HG02759 (cell line): ENCODE measurements around the gene C1QA.

Source experiments
- ATAC-seq: cut with Tn5 transposase; IDR thresholded peaks from one replicate; pipeline ENCODE4 v1.9.1; 2021; ENCODE audit warnings: mild to moderate bottlenecking, moderate library complexity; ENCODE audit not compliant: unreplicated experiment

Gene C1QA

DNA sequence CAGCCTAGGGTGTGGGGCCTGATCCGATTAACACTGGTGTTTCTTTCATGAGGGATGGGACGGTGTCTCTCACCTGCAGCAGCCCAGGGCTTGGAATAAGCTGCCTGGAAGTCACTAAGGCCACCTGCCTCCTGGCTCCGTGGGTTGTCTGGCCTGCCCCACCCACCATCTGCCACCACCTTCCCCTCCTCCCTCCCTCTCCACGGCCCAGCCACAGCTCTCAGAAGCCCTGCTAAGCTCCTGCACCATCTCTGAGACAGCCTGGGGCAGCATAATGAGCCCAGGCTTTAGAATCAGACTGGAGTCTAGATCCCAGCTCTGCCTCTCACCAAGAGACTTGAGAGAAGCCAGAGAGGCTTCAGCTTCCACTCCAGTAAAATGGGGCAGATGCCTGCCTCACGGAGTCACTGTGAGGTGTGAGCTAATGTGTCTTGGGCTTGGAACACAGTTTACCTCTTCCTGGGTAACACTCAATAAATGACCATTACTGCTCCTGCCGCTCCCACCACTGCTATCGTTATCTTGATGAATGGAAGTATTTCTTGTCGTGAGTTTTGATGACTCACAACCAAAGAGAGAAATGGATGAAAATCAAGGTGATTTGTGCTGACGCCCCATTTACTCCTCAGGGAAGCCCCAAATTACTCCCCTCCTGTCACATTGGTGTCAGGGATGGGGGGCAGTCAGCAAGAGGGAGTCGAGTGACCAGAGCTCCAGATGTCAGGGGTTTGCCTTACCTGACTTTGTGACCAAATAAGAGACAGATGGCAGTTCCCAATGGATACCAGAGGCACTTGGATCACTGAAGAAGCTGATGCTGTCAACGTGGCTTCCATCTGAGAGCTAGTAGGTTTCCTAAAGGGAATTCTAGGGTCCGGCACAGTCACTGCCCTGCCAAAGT, 23.5 kb upstream of the C1QA start:
- no peak for ATAC-seq

DNA sequence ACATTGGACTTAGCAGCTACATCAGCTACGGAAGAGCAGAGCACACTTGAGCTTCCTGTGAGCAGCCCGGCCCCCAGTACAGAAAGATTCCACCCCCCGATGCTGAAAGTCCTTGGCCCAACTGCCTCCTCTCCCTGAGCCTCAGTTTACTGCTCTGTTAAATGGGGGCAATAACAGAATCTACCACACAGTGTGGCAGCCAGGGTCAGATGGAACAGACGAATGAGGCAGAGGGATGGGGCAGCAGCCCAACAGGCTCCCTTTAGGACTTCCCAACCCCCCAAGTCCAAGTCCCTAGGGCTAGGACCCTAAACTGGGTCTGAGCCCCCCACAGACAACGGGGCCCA, 22.9 kb upstream of the C1QA start:
- ATAC-seq, result no peak

DNA sequence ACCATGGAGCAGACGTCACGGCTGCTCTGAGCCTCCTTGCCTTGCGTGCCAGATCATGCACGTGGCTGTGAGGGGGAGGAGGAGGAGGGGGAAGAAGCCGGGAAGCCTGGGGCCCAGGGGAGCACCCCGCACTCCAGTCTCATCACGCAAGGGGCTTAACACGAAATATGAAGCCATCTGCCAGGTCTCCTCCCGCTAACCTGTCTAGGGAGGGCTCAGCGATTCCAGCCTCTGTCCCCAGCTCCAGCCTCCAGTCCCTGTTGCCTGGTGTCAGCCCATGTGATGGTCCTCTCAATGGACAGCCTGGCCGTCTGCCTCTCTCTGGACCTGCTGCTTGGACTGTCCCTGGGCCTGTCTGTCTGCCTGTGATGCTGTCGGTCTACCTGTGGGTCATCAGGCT, 22.5 kb upstream of the C1QA start:
- no peak for ATAC-seq

DNA sequence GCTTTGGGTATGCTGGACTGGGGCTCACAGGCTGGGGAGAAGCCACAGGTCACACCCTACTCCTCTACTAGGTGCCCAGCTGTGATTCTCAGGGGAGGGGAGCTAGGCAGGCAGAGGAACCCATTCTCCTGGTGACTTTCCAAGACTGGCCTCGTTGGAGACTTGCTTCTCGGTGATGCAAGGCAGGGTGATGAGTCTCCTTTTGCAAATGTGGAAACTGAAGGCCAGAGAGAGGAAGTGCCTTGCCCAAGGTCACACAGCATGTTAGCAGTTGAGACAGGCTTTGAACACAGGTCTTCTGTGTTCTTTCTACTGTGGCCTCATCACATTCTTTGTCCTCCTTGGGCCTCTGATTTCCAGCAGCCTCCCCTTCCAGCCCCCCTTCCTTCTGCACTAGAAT, 20.5 kb upstream of the C1QA start:
- ATAC-seq, result no peak

DNA sequence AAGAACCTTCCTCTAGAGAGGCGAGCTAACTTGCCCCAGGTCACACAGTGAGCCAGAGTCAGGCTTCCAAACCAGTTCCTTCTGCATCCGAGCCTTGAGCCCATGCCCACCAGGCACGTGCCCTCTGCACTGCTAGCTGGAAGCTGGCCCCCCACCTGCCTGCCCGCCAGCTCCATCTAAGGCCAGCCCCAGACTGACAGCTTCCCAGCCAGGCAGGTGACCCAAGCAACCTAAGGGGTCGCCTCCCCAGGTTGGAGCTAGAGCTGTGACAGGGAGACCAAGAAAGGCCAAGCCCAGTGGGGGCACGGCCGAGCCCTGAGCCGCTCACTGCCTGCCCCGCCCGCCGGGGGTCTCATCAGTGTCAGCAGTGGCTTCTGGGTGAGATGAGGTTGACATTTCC, 19.9 kb upstream of the C1QA start:
- ATAC-seq, result no peak

DNA sequence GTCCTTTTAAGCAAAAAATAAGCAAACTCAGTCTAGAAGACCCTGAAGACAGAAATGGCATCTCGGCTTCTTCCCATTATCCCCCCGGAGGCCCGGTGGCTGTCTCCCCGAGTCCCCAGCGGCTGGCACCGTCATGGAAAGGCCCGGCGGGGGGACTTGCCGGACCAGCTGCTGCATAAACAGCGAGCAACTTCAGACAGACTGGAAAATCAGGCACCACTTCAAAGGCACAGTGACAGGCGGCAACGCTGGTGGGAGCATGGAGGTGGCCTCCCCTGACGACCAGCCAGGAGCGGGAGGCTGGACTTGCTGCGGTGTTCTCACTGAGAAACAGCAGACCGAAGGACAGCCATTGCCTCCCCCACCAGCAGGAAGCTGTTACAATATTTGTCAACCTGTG, 18.4 kb upstream of the C1QA start:
- no peak for ATAC-seq

DNA sequence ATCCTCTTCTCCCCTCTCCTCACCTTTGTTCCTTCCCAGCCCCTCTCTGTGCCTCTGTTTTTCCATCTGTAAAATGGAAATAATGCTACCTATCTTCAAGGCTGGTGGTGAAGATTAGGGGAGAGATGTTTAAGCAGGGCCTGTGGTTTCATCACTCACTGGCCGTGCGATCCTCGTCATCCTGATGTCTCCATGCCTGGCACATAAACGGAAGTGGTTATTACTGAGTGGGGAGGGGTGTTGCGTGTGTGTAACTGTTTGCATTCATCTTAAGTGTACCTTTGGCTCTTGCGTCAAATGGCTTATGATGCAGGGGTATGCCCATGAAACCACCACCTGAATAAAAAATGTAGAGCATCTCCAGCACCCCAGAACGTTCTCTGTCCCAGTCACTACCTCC, 17.2 kb upstream of the C1QA start:
- ATAC-seq, result no peak

DNA sequence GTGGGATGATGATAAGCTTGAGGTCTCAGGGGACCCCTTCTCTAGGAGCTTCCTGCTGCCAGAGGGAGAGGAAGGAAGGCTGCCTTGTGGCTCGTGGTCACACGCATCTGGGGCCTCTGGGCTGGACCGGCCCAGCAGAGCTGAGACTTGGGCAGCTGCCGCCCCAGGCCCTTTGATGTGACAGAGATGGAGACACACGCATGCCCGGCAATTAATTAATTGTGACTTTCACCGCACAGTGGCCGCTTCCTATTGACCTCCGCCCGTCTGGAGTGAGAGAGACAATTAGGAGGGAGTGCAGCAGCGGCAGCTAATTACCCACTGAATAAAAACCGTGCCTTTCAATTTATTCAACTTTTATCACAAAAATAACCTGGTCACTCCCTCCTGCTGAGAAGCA, 16.6 kb upstream of the C1QA start:
- no peak for ATAC-seq

DNA sequence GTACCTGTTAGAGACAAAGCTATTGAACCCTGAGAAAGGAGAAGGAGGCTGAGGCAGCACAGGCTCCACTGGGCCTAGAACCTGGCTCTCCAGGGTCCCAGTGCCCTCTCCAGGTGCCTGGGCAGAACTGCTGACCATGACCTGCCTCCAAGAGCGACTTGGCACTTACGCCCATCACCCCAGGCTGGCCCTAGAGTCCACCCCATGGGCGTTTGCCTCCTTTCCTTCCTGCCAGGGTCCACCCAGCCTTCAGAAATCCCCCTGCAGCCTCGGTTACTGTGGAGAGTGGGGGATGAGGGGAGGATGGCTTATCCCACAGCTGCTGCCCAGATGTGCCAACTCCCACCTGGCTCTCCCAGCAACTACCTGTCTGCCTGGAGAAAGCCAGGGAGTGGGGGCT, 14.7 kb upstream of the C1QA start:
- ATAC-seq, result no peak

DNA sequence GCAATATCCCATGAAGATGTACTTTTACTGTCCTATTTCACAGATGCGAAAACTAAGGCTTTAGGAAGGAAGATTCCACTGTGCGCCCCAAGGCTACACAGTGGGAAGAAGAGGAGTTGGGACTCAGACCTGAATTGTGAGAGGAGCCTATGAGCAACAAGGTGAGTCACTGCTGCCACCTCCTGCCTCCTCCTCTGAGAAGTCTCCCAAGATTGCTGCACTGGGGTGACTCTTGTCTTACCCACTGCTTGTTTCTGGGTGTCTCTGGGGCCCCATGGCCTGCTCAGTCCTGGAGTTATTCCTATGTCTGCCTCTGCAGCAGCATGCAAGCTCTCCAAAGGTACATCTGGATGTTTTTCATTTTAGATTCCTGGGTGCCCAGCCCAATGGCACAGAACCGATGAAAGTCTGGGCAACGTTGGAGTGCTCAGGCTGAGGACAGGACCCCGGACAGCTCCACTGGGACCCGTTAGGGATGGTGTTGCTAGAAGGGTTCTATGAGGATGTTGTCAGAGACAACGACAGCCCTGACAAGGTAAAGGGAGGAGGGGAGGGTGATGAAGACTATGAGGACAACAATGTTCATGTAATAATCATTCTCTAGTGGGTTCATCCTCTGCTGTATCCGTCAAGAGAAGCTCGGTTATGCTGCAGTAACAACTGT, 11.0 kb upstream of the C1QA start:
- ATAC-seq, result no peak

DNA sequence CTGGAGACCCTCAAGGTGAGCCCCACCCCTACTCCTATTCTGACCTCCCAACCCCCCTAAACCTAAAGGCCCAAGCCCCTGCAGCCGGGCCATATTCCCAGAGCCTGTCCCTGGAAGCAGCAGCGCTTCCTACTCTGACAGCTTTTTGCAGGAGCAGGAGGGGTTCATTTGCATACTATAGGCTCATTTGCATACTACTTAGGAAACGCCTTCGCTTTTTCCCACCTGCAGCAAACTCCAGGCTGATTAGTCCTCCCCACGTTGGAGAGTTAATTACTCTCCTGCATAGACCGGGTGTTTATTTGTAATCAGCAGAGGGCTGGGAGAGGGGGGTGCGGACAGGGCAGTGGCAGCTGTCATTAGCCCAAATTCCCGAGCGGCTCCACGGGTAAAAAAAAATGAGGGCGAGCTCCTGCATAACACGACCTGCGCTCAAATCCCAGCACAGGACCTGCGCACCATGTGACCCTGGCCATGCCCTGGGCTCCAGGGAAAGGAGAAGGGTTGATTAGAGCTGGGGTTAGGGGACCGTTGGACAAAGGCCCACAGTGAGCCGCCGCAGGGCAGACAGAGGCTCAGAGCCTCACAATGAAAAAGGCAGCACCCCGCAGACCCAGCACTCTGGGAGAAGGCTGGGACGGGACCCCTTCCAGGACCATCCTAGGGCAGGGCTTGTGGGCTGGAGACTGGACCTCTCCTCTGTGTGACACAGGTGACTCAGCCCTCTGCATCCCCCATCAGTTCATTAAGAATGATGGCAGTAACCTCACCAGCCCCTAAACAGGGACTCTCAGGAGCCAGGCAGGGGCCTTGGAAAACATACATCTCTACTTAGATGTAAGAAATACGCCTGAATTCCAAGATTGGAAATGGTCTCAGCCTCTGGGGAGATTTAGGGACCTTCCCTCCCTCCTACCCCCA, 9.9 kb upstream of the C1QA start:
- no peak for ATAC-seq

DNA sequence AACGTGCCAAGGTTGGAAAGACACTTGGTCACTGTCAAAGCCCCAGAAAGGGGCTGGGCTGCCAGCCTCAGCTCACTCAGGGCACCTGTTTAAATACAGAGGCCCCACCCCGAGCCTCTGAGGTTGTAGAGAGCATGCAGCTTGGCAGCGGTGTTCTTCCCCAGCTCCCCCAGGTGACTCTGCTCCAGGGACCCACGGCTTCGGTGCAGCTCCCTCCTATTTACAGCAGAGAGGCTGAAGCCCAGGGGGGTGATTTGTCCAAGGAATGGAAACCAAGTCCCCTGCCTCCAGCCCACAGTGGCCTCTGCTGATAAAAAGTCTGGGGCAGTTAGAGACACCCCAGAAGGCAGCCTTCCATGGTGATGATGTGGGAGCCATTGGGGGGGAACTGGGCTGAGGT, 9.1 kb upstream of the C1QA start:
- no peak for ATAC-seq

DNA sequence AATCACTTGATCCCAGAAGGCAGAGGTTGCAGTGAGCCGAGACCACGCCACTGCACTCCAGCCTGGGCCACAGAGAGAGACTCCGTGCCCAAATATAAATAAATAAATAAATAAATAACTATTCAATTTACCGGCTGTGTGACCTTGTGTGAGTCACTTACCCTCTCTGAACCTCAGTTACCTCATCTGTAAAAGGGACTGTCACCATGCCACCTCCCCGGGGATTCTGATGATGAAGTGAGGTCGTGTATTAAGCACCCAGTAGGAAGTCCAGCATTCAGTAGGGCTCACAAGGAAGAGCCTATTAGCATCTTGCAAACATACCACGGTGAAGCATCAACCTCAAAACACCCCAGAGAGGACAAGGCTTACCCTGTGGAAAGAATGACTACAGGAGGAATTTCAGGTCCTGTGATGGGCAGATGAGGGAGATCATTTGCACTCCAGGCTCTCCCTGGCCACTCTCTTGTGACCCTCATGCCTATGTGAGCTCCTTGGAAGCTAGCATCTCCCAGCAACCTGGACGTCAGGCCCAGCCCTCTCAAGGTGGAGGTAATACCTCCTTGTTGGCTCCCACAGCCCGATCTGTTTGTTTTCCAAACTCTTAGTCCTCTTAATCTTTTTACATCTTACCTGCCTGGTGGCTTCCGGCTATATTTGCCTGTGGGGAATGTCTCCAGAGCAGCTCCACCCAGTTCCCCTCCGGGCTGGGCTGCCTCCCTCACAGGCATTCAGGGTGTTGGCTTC, 7.6 kb upstream of the C1QA start:
- no peak for ATAC-seq

DNA sequence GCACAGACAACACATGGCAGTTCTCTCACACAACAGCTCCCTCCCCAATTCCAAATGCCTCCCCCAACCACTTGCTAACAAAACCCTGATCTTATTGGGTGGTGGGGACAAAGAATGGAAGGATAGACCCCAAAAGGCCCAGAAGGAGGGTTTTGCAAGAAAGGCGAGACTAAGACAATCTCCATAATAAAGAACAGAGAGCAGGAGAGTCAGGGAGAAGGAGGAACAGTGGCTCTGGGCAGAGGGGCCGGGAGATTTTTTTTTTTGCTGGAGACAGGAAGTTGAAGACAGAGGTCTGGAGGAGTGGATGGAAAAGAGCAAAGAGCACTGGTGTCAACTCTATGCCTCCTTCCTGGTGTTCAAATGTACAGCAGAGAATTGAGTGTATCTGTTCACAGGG, 6.5 kb upstream of the C1QA start:
- no peak for ATAC-seq

DNA sequence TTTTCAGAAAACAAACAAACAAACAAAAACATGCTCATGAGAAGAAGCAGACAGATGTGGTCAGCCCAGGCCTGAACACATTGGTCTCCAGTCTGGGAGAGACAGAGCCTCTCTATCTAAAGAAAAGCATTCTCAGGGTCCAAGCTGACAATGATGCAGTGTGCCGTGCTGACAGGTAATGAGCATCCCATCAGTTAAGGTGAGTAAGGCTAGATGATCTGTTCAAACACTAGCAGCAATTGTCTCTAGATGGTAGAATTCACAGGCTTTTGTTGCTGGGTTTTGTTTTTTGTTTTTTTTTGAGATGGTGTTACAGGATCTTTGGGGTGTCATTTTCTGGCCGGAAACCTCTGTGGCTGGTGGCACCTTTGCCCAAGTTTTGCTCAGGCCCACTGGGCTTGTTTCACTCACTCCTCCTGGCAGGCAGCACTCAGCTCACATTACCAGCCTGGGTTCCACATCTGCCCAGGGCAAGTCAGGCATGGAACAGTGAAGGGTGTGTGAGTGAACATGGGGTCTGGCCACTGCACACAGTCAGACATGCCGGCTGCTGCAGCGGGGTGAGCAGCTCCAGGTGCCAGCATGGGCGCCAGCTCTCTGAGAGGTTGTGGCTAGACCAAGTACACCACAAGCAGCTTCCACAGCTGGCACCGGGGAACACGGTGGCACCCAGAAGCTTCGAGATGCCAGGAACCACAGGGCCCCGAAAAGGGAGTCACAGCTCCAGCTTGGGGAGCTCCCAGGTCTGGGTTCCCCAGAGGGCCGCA, 2.5 kb upstream of the C1QA start:
- ATAC-seq, result no peak

DNA sequence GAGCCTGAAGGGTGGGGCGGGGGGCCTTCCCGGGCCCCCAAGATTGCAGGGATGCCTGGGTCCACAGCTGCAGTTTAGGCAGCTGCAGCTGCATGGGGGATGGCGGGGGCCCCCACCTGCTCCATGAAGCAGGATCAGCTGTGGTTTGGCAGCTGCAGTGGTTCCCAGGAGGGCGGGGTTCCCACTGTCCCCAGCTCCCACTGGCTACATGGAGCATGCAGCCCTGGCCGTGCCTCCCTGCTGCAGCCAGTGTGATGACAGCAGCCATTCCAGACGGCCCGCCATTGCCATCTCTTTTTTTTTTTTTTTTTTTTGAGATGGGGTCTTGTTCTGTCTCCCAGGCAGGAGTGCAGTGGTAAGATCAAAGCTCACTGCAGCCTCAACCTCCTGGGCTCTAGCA, 992 bp upstream of the C1QA start:
- no peak for ATAC-seq

DNA sequence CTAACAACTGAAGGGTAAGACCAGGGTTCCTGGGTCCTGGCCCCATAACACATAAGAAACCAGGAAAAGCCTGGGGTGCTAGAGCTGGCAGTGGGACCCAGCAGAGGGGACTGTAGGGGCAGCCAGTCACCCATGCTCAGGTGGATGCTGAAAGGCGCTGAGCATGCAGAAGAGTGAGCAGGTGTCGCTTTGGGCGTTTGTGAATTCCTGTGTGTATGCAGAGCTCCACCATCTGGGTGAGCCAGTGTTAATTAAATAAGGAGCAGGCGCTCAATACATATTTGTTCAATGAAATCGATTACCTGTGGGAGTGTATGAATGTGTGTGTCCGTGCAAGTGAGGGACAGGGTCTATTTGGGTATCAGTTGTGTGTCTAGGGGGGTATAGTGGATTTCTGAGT, 499 bp downstream of the C1QA start:
- no peak for ATAC-seq

DNA sequence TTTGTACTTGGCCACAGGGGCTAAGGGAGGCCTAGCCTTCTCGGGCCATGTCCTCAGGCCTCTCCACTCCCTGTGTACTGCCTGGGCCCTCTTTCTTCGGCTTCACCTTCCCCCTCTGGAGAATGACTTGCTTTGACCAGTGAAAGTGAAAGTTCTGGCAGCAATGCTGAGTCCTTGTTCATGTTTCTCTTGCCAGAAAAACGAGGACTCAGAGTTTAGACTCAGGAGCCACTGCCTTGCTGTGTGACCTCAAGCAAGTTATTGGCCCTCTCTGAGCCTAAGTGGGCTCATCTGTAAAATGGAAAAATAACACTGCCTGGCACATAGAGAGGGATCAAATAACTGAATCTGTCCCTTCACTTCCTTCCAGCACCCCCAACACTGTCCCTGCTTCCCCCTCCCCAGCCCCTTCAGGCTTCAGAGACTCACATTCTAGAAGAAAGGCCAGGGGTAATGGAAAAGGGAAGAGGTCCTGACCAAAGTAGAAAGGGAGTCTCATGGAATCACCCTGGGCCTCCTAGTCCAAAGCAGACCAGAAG, 1.5 kb downstream of the C1QA start:
- ATAC-seq, result no peak

DNA sequence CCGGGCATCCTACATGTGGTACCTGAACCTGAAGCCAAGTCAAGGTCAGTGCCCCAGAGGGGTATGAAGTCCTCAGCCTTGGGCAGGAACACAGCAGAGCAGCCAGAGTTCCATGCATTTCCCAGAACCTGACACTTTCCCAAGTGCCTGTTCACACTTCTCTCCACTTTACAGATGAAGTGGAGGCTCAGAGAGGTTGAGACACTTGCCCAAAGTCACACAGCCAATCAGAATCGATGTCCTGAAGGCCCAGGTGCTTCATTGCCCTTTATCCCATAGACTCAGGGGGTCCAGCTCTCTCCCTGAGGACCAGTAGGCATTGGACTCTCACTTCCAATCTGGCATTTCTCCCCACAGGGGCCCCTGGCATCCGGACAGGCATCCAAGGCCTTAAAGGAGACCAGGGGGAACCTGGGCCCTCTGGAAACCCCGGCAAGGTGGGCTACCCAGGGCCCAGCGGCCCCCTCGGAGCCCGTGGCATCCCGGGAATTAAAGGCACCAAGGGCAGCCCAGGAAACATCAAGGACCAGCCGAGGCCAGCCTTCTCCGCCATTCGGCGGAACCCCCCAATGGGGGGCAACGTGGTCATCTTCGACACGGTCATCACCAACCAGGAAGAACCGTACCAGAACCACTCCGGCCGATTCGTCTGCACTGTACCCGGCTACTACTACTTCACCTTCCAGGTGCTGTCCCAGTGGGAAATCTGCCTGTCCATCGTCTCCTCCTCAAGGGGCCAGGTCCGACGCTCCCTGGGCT, 2.2 kb downstream of the C1QA start:
- no peak for ATAC-seq
